Esophagus muscularis mucosa (tissue), 4 donors: ENCODE results near the gene ERN1. TPM values are rescaled to one million over a fixed set of nuclear protein-coding genes. Genes with fewer than 3 reads are reported as not detected.
A peak's percentile ranks its signal among the peaks of the same experiment; 100 is the strongest.
"Not testable (repeated sequence)": the region's sequence is repeated elsewhere in the genome, so short reads cannot be mapped to it uniquely, and the experiment has no call there.

Source experiments
- DNase-seq: peaks from one replicate; pipeline ENCODE4 v3.0.0-alpha.2; 2017; ENCODE audit errors: extremely low spot score
- H3K27ac ChIP-seq, 4 donors: fragments of 200-600 bp; sonication (generic); replicated peaks in 1 of 4; 1 replicate in 3 of 4; 2 replicates in 1 of 4; pipeline ENCODE4 v1.5.1; 2016 to 2019; ENCODE audit warnings: mild to moderate bottlenecking in 1 of 4
- H3K27me3 ChIP-seq, 4 donors: fragments of 200-600 bp; sonication (generic); one replicate each; pipeline versions ENCODE4 v1.5.1 to v1.6.0; 2016 to 2019
- H3K36me3 ChIP-seq, 4 donors: fragments of 200-600 bp; sonication (generic); one replicate each; pipeline ENCODE4 v1.5.1; 2016 to 2019
- H3K4me1 ChIP-seq, 4 donors: fragments of 200-600 bp; sonication (generic); one replicate each; pipeline ENCODE4 v1.5.1; 2016 to 2019
- H3K4me3 ChIP-seq, 4 donors: fragments of 200-600 bp; sonication (generic); 1 replicate in 2 of 4; 2 replicates in 2 of 4; pipeline ENCODE4 v1.5.1; 2016 to 2019; ENCODE audit warnings: mild to moderate bottlenecking in 4 of 4, moderate library complexity in 1 of 4
- H3K9me3 ChIP-seq, 4 donors: fragments of 200-600 bp; sonication (generic); 1 replicate in 3 of 4; 2 replicates in 1 of 4; pipeline ENCODE4 v1.5.1; 2016 to 2019
- EP300 ChIP-seq: sonication (generic); formaldehyde crosslinking; IDR thresholded peaks from one replicate; pipeline ENCODE4 v1.6.1; 2017; ENCODE audit warnings: antibody characterized with exemption
- POLR2A ChIP-seq: fragments of 450-650 bp; IDR thresholded peaks from one replicate; pipeline ENCODE4 v1.6.1; 2017; ENCODE audit warnings: antibody characterized with exemption, moderate library complexity, mild to moderate bottlenecking, low read depth
- POLR2AphosphoS5 ChIP-seq, 2 donors: sonication (generic); formaldehyde crosslinking; IDR thresholded peaks; one replicate each; pipeline ENCODE4 v1.6.1; 2017; ENCODE audit warnings: antibody characterized with exemption in 2 of 2
- WGBS: methylation state at CpG from one replicate; pipeline ENCODE4 v1.1.5; 2018; 5-methylcytosine and 5-hydroxymethylcytosine counted together
- intact Hi-C: fragments of 100-400 bp; cut with DNase I; formaldehyde crosslinking; loops from one replicate; pipeline ENCODE4 v1.15.1; 2023
- total RNA-seq, 4 donors: library from RNA; depleted of rRNA; stranded (reverse); fragments of >200 nt; gene quantifications; one replicate each; pipeline versions ENCODE4 v1.1.0 to v1.2.1, GENCODE V29; 2016
- TF ChIP-seq, protein P1 (sequence below), 3 experiments: fragments of 200-600 bp in 2 of 3; fragments of 450-650 bp in 1 of 3; sonication (generic) in 2 of 3; IDR thresholded peaks; one replicate each; pipeline ENCODE4 v1.5.1; 2017 to 2019; ENCODE audit warnings: antibody characterized with exemption in 3 of 3, mild to moderate bottlenecking in 2 of 3, moderate library complexity in 1 of 3

The ERN1 gene
- total RNA-seq, 4 donors from 2014 or later, result 6.2 to 11.2 (median 9.3) TPM

- 94% methylated on average over 8 of the region's 8 CpGs for WGBS
- Histone ChIP-seq H3K27me3 (no peaks in the 10 kb centered on the region), H3K9me3 (no peaks in the 10 kb centered on the region), H3K4me3 (no peak overlapping the region), H3K36me3 (peaks cover 0 to 52% (median 29%) of the 10 kb centered on the region in 4 donors), H3K4me1 (peaks cover 4 to 14% (median 5%) of the 10 kb centered on the region in 4 donors), H3K27ac (no peak overlapping the region)
- DNase-seq, result no peak
- no peak for TF ChIP-seq EP300
- TF ChIP-seq POLR2AphosphoS5 (IDR thresholded peaks at IDR 0.05), result peak; percentile 11 to 28
- intact Hi-C loops, result no loop called here
Measured at GRCh38 chr17:64171041-64171440, 41.1 kb upstream of the ERN1 start.

DNA sequence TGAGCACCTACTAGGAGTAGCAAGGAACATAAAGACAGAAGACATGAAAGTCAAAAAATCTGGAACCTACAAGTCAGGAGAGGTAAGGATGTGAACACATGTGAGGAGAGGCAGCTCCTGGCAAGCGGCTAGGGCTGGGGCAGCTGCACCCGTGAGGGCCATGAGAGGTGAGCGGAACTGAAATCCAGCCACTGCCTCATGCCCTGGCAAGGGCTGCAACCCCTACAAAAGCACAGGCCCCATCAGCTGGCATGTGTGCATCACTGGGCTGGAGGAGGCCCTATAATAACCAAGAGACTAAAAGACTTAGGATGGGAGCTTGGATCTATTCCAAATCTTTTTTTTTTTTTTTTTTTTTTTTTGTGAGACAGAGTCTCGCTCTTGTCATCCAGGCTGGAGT is 40.3 kb upstream of the ERN1 start:
- H3K9me3 ChIP-seq, result no peaks in the 10 kb centered on the region
- 98% methylated on average over 4 of the region's 4 CpGs for WGBS
- H3K4me1 ChIP-seq, result peaks cover 0 to 12% (median 0%) of the 10 kb centered on the region in 4 donors
- intact Hi-C loops, result no loop called here
- no peak for DNase-seq
- no peak overlapping the region for H3K4me3 ChIP-seq
- H3K27ac ChIP-seq, result no peak overlapping the region
- no peaks in the 10 kb centered on the region for H3K27me3 ChIP-seq
- TF ChIP-seq POLR2AphosphoS5 (IDR thresholded peaks at IDR 0.05) (no peak), EP300 (no peak), POLR2A (no peak)
- TF ChIP-seq, protein P1, sequence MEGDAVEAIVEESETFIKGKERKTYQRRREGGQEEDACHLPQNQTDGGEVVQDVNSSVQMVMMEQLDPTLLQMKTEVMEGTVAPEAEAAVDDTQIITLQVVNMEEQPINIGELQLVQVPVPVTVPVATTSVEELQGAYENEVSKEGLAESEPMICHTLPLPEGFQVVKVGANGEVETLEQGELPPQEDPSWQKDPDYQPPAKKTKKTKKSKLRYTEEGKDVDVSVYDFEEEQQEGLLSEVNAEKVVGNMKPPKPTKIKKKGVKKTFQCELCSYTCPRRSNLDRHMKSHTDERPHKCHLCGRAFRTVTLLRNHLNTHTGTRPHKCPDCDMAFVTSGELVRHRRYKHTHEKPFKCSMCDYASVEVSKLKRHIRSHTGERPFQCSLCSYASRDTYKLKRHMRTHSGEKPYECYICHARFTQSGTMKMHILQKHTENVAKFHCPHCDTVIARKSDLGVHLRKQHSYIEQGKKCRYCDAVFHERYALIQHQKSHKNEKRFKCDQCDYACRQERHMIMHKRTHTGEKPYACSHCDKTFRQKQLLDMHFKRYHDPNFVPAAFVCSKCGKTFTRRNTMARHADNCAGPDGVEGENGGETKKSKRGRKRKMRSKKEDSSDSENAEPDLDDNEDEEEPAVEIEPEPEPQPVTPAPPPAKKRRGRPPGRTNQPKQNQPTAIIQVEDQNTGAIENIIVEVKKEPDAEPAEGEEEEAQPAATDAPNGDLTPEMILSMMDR (IDR thresholded peaks at IDR 0.05), result no peak
- H3K36me3 ChIP-seq, result peaks cover 0 to 53% (median 28%) of the 10 kb centered on the region in 4 donors

- intact Hi-C loops, H3K9me3 ChIP-seq, H3K27ac ChIP-seq, H3K4me1 ChIP-seq, H3K27me3 ChIP-seq, H3K4me3 ChIP-seq, DNase-seq: not testable (repeated sequence)
- 94% methylated on average over 3 of the region's 3 CpGs for WGBS
- peaks cover 0 to 41% (median 23%) of the 10 kb centered on the region in 4 donors for H3K36me3 ChIP-seq
Measured at GRCh38 chr17:64167666-64168065, 37.7 kb upstream of the ERN1 start.

GRCh38 chr17:64166876-64167275 is 36.9 kb upstream of the ERN1 start:
- H3K36me3 ChIP-seq, result peaks cover 0 to 39% (median 23%) of the 10 kb centered on the region in 4 donors
- no peaks in the 10 kb centered on the region for H3K27me3 ChIP-seq
- intact Hi-C loops, result no loop called here
- DNase-seq, result no peak
- TF ChIP-seq POLR2AphosphoS5 (IDR thresholded peaks at IDR 0.05) (no peak), POLR2A (no peak), EP300 (no peak)
- TF ChIP-seq, protein P1 (IDR thresholded peaks at IDR 0.05), result no peak
- no peaks in the 10 kb centered on the region for H3K9me3 ChIP-seq
- no peak overlapping the region for H3K27ac ChIP-seq
- no peak overlapping the region for H3K4me3 ChIP-seq
- peaks cover 0 to 7% (median 0%) of the 10 kb centered on the region in 4 donors for H3K4me1 ChIP-seq
- WGBS, result 95% methylated on average over 3 of the region's 3 CpGs

- DNase-seq, result no peak
- 93% methylated on average over 3 of the region's 4 CpGs for WGBS
- peaks cover 2 to 27% (median 20%) of the 10 kb centered on the region in 4 donors for H3K36me3 ChIP-seq
Measured at GRCh38 chr17:64165347-64165746, 35.4 kb upstream of the ERN1 start.

More at GRCh38 chr17:64165347-64165746, 35.4 kb upstream of the ERN1 start:
- Histone ChIP-seq H3K4me3 (no peak overlapping the region), H3K4me1 (peaks cover 0 to 7% (median 0%) of the 10 kb centered on the region in 4 donors), H3K27me3 (no peaks in the 10 kb centered on the region), H3K27ac (no peak overlapping the region), H3K9me3 (no peaks in the 10 kb centered on the region)
- intact Hi-C loops, result no loop called here
- TF ChIP-seq, protein P1 (IDR thresholded peaks at IDR 0.05), result no peak
- TF ChIP-seq POLR2A (no peak), EP300 (no peak), POLR2AphosphoS5 (IDR thresholded peaks at IDR 0.05) (no peak)
